Measurements from ENCODE around the gene CHRNG.

DNA sequence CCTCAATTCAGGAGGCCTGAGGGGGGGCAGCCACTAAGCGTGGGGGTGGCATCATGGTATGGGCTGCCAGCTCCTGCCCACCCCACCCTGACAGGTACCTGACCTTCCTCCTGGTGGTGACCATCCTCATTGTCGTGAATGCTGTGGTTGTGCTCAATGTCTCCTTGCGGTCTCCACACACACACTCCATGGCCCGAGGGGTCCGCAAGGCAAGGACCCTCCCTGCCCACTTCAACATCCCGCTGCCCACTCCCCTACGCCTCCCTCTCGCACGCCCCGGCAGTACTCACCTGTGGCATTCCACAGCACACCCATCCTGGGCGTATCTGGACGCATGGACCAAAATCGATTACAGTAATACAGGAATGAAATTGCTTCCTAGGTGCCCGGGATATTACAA lies 4.0 kb downstream of the CHRNG start:
- TF ChIP-seq, protein P1, sequence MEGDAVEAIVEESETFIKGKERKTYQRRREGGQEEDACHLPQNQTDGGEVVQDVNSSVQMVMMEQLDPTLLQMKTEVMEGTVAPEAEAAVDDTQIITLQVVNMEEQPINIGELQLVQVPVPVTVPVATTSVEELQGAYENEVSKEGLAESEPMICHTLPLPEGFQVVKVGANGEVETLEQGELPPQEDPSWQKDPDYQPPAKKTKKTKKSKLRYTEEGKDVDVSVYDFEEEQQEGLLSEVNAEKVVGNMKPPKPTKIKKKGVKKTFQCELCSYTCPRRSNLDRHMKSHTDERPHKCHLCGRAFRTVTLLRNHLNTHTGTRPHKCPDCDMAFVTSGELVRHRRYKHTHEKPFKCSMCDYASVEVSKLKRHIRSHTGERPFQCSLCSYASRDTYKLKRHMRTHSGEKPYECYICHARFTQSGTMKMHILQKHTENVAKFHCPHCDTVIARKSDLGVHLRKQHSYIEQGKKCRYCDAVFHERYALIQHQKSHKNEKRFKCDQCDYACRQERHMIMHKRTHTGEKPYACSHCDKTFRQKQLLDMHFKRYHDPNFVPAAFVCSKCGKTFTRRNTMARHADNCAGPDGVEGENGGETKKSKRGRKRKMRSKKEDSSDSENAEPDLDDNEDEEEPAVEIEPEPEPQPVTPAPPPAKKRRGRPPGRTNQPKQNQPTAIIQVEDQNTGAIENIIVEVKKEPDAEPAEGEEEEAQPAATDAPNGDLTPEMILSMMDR (IDR thresholded peaks at IDR 0.05): no peak
- no peak for TF ChIP-seq POLR2A (IDR thresholded peaks at IDR 0.05)

Measured in ovary (tissue), 3 donors.